OCI-LY1 (cell line): Measurements from ENCODE around the gene SLC22A17.

ENCODE experiments used
- CTCF ChIP-seq: fragments of 200-600 bp; sonication (generic), shearing (Covaris generic); IDR thresholded peaks from 2 replicates; pipeline ENCODE4 v1.5.1; 2017; ENCODE audit warnings: mild to moderate bottlenecking, antibody characterized with exemption, low read length, moderate library complexity, mixed read lengths
- EZH2 ChIP-seq: fragments of 200-600 bp; sonication (generic), shearing (Covaris generic); IDR thresholded peaks from 2 replicates; pipeline ENCODE4 v1.8.0; 2017; ENCODE audit warnings: borderline replicate concordance, mixed run types, mild to moderate bottlenecking, antibody characterized with exemption, low read length, moderate library complexity, mixed read lengths

GRCh38 chr14:23381871-23382270 is 29.2 kb upstream of the SLC22A17 start:
- no peak for TF ChIP-seq CTCF
- TF ChIP-seq EZH2: no peak
